ENCODE measurements around the gene TSPAN18. TPM values are rescaled to one million over a fixed set of nuclear protein-coding genes. Genes with fewer than 3 reads are reported as not detected.

TSPAN18 gene
- total RNA-seq, 4 donors from 2014 or later: 31.1 to 74.6 (median 34.7) TPM

DNA sequence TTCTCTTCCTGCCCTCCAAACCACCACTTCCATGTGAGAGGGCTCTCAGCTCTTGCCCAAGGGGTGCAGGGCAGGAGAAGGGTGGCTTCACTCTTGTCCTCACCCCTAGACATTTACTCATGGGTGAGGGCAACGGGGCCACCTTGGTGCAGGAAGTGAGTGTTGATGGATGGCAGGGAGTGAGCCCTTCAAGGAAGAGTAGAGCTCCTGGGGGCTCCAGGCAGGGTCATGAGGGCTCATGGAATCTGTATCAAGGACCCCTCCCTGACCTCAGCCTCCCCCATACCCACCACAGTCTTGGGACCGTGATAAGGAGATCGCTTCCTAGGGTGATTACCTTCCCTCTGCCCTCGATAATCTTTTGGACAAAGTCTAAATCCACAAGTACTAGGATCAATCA lies 37.8 kb downstream of the TSPAN18 start:
- TF ChIP-seq, protein P1, sequence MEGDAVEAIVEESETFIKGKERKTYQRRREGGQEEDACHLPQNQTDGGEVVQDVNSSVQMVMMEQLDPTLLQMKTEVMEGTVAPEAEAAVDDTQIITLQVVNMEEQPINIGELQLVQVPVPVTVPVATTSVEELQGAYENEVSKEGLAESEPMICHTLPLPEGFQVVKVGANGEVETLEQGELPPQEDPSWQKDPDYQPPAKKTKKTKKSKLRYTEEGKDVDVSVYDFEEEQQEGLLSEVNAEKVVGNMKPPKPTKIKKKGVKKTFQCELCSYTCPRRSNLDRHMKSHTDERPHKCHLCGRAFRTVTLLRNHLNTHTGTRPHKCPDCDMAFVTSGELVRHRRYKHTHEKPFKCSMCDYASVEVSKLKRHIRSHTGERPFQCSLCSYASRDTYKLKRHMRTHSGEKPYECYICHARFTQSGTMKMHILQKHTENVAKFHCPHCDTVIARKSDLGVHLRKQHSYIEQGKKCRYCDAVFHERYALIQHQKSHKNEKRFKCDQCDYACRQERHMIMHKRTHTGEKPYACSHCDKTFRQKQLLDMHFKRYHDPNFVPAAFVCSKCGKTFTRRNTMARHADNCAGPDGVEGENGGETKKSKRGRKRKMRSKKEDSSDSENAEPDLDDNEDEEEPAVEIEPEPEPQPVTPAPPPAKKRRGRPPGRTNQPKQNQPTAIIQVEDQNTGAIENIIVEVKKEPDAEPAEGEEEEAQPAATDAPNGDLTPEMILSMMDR (IDR thresholded peaks at IDR 0.05): no peak
- TF ChIP-seq EP300 (IDR thresholded peaks at IDR 0.05) (no peak), POLR2A (IDR thresholded peaks at IDR 0.05) (no peak), POLR2AphosphoS5 (IDR thresholded peaks at IDR 0.05) (no peak)
- Histone ChIP-seq H3K36me3 (peaks cover 0 to 6% of the 10 kb centered on the region in 2 donors), H3K4me1 (peaks cover 14 to 68% (median 37%) of the 10 kb centered on the region in 3 donors), H3K27me3 (no peaks in the 10 kb centered on the region), H3K27ac (peak overlapping the region; percentile 24 to 93 (median 84)), H3K9me3 (no peaks in the 10 kb centered on the region), H3K4me3 (no peak overlapping the region)
- WGBS, 2 donors (ENCODE audit: low coverage in 1 of 2): 94% methylated on average over 3 of the region's 4 CpGs; no CpG with 5 or more reads in 1 of the 2 donors
- ATAC-seq: no peak

DNA sequence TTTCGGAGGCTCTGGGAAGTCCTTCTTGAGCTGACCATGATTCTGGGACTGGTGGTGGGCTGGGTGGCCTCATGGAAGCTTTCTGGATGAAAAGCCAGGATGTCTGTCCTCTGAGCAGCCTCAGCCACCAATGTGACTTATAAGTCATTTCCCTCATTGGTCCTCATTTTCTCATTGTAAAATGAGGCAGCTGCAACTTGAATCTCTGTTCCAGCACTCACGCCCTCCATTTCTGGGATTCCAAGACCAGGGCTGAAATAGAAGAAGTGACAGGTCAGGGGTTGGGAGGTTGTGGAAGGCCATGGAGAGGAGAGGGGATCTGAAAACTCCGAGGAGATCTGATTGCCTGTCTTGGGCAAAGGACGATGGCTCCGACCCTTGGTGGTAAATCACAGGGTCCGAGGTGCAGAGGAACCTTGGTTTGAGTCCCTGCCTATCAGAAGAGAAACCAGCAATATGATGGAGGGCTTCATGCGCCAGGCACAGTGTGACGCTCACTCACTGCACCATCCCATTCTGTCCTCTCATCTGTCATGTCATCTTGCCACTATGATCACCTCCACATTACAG lies 38.3 kb downstream of the TSPAN18 start:
- Histone ChIP-seq H3K27me3 (no peaks in the 10 kb centered on the region), H3K4me1 (peaks cover 14 to 66% (median 37%) of the 10 kb centered on the region in 3 donors), H3K36me3 (peaks cover 0 to 6% of the 10 kb centered on the region in 2 donors), H3K4me3 (no peak overlapping the region), H3K9me3 (no peaks in the 10 kb centered on the region), H3K27ac (peak overlapping the region; percentile 62 to 93 (median 84))
- ATAC-seq: no peak
- TF ChIP-seq, protein P1 (IDR thresholded peaks at IDR 0.05): no peak
- TF ChIP-seq POLR2AphosphoS5 (IDR thresholded peaks at IDR 0.05) (no peak), EP300 (IDR thresholded peaks at IDR 0.05) (no peak), POLR2A (IDR thresholded peaks at IDR 0.05) (no peak)
- 81 to 100% methylated on average over 3 of the region's 8 CpGs for WGBS, 2 donors (ENCODE audit: low coverage in 1 of 2)

DNA sequence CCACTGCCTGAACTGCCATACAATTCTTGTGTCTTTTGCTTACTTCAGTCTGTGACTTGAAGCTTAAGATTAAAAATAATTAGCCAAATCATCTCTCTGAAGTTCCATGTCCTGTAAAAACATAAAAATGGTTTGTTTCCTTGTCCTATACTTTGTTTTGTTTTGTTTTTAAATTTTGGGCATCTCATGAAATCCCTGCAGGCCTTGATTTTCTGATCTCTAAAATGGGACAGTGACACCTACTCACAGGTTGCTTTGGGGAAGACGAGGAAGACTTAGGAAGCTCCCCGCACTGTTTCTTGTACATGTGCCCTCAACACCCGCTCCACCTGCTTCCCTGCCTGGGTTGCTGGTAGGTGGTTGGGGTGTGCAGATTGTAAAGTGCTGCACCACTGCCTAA lies 38.9 kb downstream of the TSPAN18 start:
- H3K27ac ChIP-seq: peak overlapping the region; percentile 62 to 93 (median 84)
- H3K4me1 ChIP-seq: peaks cover 11 to 66% (median 40%) of the 10 kb centered on the region in 3 donors
- 72 to 76% methylated on average over 3 of the region's 3 CpGs for WGBS, 2 donors (ENCODE audit: low coverage in 1 of 2)

DNA sequence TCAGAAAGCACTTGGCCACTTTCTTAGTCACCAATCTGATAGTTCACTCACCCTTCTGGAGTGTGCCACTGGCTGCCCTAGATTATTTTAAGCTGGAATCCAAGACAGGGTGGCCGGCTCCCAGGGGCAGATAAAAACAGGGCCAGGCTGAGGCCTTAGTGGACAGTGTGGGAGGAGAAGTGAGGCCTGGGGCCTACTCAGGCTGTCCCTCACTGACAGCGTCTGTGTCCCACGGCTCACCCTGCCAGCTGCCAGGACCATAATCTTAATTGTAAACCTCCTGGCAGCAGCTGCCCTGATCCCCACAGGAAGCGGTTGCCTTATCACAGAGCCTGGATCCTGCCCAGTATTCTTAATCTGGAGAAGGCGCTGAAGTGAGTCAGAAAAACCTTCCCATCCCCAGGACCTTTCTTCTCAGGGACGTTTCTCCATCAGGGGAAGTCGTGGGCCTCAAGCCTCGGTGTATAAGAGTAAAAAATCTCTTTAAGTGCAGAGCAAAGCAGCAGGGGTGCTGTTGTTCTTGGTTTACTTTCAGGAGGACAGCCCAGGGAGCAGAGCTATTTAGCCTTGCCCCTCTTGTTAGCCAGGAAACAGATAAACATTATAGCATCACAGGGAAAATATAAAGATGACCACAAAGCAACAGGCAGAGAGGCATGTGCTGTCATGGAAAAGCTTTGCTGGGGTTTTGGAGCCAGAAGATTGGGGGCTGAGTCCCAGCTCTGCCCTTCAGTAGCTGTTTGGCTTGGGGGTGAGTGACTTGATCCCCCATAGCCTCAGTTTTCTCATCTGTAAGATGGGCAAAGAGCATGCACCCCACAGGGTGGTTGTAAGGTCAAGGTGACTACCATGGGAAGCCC lies 39.6 kb downstream of the TSPAN18 start:
- Histone ChIP-seq H3K9me3 (no peaks in the 10 kb centered on the region), H3K36me3 (peaks cover 0 to 6% of the 10 kb centered on the region in 2 donors), H3K4me1 (peaks cover 7 to 66% (median 36%) of the 10 kb centered on the region in 3 donors), H3K27ac (peak overlapping the region; percentile 62 to 93 (median 84)), H3K27me3 (no peaks in the 10 kb centered on the region), H3K4me3 (no peak overlapping the region)
- TF ChIP-seq EP300 (IDR thresholded peaks at IDR 0.05) (no peak), POLR2AphosphoS5 (IDR thresholded peaks at IDR 0.05) (no peak)
- peak; percentile 54 for ATAC-seq
- 9% methylated on average over 4 of the region's 8 CpGs; no CpG with 5 or more reads in 1 of the 2 donors for WGBS, 2 donors (ENCODE audit: low coverage in 1 of 2)

More for the DNA sequence above, 38.9 kb downstream of the TSPAN18 start:
- Histone ChIP-seq H3K27me3 (no peaks in the 10 kb centered on the region), H3K36me3 (peaks cover 0 to 6% of the 10 kb centered on the region in 2 donors), H3K9me3 (no peaks in the 10 kb centered on the region), H3K4me3 (no peak overlapping the region)
- TF ChIP-seq POLR2A (IDR thresholded peaks at IDR 0.05) (no peak), POLR2AphosphoS5 (IDR thresholded peaks at IDR 0.05) (no peak), EP300 (IDR thresholded peaks at IDR 0.05) (no peak)
- TF ChIP-seq, protein P1 (IDR thresholded peaks at IDR 0.05): no peak
- ATAC-seq: no peak

DNA sequence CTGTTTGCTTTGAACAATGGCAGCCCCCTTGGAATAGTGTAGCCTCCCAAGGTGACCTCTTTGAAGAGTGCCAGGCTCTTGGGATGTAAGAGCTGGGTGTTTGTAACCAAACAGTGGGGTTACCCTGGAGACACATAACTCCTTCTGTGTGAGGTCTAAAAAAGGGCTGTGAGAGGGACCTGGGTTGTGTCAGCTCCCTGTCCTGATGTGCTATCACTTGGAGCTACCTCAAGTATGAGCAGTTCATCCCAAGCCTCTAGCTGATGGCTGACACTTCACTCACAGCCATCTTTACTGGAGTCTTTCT lies 40.2 kb downstream of the TSPAN18 start:
- TF ChIP-seq, protein P1 (IDR thresholded peaks at IDR 0.05): no peak
- TF ChIP-seq POLR2AphosphoS5 (IDR thresholded peaks at IDR 0.05) (no peak), EP300 (IDR thresholded peaks at IDR 0.05) (no peak), POLR2A (IDR thresholded peaks at IDR 0.05) (no peak)
- no peaks in the 10 kb centered on the region for H3K27me3 ChIP-seq
- peaks cover 7 to 61% (median 30%) of the 10 kb centered on the region in 3 donors for H3K4me1 ChIP-seq
- peak; percentile 47 for ATAC-seq
- peak overlapping the region; percentile 62 to 93 (median 84) for H3K27ac ChIP-seq
- peaks cover 0 to 6% of the 10 kb centered on the region in 2 donors for H3K36me3 ChIP-seq
- no peak overlapping the region for H3K4me3 ChIP-seq
- no peaks in the 10 kb centered on the region for H3K9me3 ChIP-seq

All from gastroesophageal sphincter (tissue), 4 donors.